GM12875 (cell line): ENCODE data around the gene LRRC3B.

ENCODE experiments used
- H3K4me3 ChIP-seq: one replicate; pipeline ENCODE4 v1.5.1; 2011; ENCODE audit warnings: low read depth, low read length, control low read depth
- CTCF ChIP-seq: IDR thresholded peaks from 2 replicates; pipeline ENCODE4 v1.5.1; 2011; ENCODE audit warnings: low read depth, mild to moderate bottlenecking, control low read depth, inconsistent platforms, low read length, moderate library complexity, borderline replicate concordance; ENCODE audit not compliant: insufficient read depth

Gene LRRC3B

GRCh38 chr3:26704736-26705135, 82.2 kb downstream of the LRRC3B start:
- TF ChIP-seq CTCF: no peak
- H3K4me3 ChIP-seq: no peak overlapping the region

- TF ChIP-seq CTCF: no peak
- H3K4me3 ChIP-seq: no peak overlapping the region
Measured at GRCh38 chr3:26708501-26708900, 85.9 kb downstream of the LRRC3B start.

GRCh38 chr3:26712211-26713026, 89.8 kb downstream of the LRRC3B start:
- no peak overlapping the region for H3K4me3 ChIP-seq
- TF ChIP-seq CTCF: peak; percentile 21; the same call in 1 of the 2 replicates

- no peak overlapping the region for H3K4me3 ChIP-seq
- TF ChIP-seq CTCF: no peak
Measured at GRCh38 chr3:26713091-26713490, 90.5 kb downstream of the LRRC3B start.

- no peak for TF ChIP-seq CTCF
- H3K4me3 ChIP-seq: no peak overlapping the region
Measured at GRCh38 chr3:26714485-26714884, 91.9 kb downstream of the LRRC3B start.

GRCh38 chr3:26715431-26715830, 92.9 kb downstream of the LRRC3B start:
- no peak for TF ChIP-seq CTCF
- no peak overlapping the region for H3K4me3 ChIP-seq

- H3K4me3 ChIP-seq: no peak overlapping the region
- no peak for TF ChIP-seq CTCF
Measured at GRCh38 chr3:26718315-26718714, 95.7 kb downstream of the LRRC3B start.
